Gastroesophageal sphincter (tissue), 3 donors: ENCODE results near the gene RHBDD1.

ENCODE experiments used
- EP300 ChIP-seq: sonication (generic); formaldehyde crosslinking; IDR thresholded peaks from one replicate; pipeline ENCODE4 v1.6.1; 2017; ENCODE audit warnings: antibody characterized with exemption, mild to moderate bottlenecking
- TF ChIP-seq, protein P1 (sequence below), 4 experiments: fragments of 200-600 bp in 2 of 4; fragments of 450-650 bp in 2 of 4; sonication (generic) in 1 of 4; IDR thresholded peaks; one replicate each; pipeline ENCODE4 v1.5.1; 2017 to 2019; ENCODE audit warnings: antibody characterized with exemption in 4 of 4, mild to moderate bottlenecking in 2 of 4, moderate library complexity in 2 of 4

GRCh38 chr2:226828191-226828590, 7.7 kb upstream of the RHBDD1 start:
- TF ChIP-seq, protein P1, sequence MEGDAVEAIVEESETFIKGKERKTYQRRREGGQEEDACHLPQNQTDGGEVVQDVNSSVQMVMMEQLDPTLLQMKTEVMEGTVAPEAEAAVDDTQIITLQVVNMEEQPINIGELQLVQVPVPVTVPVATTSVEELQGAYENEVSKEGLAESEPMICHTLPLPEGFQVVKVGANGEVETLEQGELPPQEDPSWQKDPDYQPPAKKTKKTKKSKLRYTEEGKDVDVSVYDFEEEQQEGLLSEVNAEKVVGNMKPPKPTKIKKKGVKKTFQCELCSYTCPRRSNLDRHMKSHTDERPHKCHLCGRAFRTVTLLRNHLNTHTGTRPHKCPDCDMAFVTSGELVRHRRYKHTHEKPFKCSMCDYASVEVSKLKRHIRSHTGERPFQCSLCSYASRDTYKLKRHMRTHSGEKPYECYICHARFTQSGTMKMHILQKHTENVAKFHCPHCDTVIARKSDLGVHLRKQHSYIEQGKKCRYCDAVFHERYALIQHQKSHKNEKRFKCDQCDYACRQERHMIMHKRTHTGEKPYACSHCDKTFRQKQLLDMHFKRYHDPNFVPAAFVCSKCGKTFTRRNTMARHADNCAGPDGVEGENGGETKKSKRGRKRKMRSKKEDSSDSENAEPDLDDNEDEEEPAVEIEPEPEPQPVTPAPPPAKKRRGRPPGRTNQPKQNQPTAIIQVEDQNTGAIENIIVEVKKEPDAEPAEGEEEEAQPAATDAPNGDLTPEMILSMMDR (IDR thresholded peaks at IDR 0.05) = no peak
- TF ChIP-seq EP300 = no peak
